Esophagus squamous epithelium (tissue), 4 donors: ENCODE data around the gene ITM2C.

Experiments used
- POLR2A ChIP-seq, 4 donors: fragments of 450-650 bp; IDR thresholded peaks; one replicate each; pipeline ENCODE4 v1.6.1; 2017; ENCODE audit warnings: antibody characterized with exemption in 4 of 4, mild to moderate bottlenecking in 4 of 4, moderate library complexity in 3 of 4
- TF ChIP-seq, protein P1 (sequence below), 6 experiments: fragments of 450-650 bp in 4 of 6; fragments of 200-600 bp in 2 of 6; sonication (generic) in 2 of 6; IDR thresholded peaks; one replicate each; pipeline ENCODE4 v1.5.1; 2016 to 2019; ENCODE audit warnings: antibody characterized with exemption in 6 of 6, mild to moderate bottlenecking in 4 of 6, moderate library complexity in 4 of 6

DNA sequence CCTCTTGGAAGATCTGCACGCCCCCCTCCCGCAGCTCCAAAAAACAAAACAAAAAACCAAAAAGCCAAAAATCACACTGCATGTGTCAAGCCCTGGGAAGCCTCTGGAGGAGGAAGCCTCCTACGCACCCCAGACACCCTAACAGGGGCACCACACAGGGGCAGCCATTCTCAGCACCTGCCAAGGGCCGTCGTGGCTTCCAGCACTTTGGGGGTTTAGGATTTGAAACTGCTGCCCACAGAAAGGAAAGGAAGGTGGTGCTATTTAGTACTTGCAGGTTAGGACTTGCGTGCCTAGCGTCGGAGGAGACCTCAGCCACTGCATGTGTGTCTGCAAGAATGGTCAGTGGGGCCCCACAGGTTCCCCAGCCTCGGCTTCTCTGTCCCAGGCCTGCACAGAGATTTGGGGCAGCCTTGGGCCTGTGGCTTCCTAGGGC is 60.7 kb downstream of the ITM2C start:
- TF ChIP-seq, protein P1, sequence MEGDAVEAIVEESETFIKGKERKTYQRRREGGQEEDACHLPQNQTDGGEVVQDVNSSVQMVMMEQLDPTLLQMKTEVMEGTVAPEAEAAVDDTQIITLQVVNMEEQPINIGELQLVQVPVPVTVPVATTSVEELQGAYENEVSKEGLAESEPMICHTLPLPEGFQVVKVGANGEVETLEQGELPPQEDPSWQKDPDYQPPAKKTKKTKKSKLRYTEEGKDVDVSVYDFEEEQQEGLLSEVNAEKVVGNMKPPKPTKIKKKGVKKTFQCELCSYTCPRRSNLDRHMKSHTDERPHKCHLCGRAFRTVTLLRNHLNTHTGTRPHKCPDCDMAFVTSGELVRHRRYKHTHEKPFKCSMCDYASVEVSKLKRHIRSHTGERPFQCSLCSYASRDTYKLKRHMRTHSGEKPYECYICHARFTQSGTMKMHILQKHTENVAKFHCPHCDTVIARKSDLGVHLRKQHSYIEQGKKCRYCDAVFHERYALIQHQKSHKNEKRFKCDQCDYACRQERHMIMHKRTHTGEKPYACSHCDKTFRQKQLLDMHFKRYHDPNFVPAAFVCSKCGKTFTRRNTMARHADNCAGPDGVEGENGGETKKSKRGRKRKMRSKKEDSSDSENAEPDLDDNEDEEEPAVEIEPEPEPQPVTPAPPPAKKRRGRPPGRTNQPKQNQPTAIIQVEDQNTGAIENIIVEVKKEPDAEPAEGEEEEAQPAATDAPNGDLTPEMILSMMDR (IDR thresholded peaks at IDR 0.05), result no peak
- no peak for TF ChIP-seq POLR2A (IDR thresholded peaks at IDR 0.05)
